Mesenchymal stem cell (in vitro differentiated cells and primary cell): ENCODE measurements around the gene IVD.

Experiments
- DNase-seq: peaks from one replicate; pipeline ENCODE4 v3.0.0-alpha.2; 2013
- H2AFZ ChIP-seq: one replicate; pipeline ENCODE4 v1.6.1; 2013; ENCODE audit warnings: low read depth, mild to moderate bottlenecking, control low read depth, inconsistent platforms, low read length, moderate library complexity
- H2AK5ac ChIP-seq: 2 replicates; pipeline ENCODE4 v1.6.1; 2013; ENCODE audit warnings: low read length, moderate library complexity, mild to moderate bottlenecking, inconsistent platforms; ENCODE audit not compliant: severe bottlenecking
- H2BK120ac ChIP-seq: one replicate; pipeline ENCODE4 v1.6.1; 2013; ENCODE audit warnings: low read depth, mild to moderate bottlenecking, inconsistent platforms, low read length, moderate library complexity
- H2BK12ac ChIP-seq, 2 experiments: one replicate each; pipeline ENCODE4 v1.6.1; 2013; ENCODE audit warnings: inconsistent platforms in 2 of 2, low read length in 2 of 2, mild to moderate bottlenecking in 2 of 2, moderate library complexity in 2 of 2, control low read depth in 1 of 2
- H2BK15ac ChIP-seq: one replicate; pipeline ENCODE4 v1.6.1; 2013; ENCODE audit warnings: mild to moderate bottlenecking, low read depth, inconsistent platforms; ENCODE audit not compliant: poor library complexity, severe bottlenecking
- H2BK5ac ChIP-seq: 2 replicates; pipeline ENCODE4 v1.6.1; 2013; ENCODE audit warnings: low read depth, mild to moderate bottlenecking, low read length, control low read depth, inconsistent platforms; ENCODE audit not compliant: poor library complexity, severe bottlenecking
- H3K14ac ChIP-seq, 2 experiments: one replicate each; pipeline ENCODE4 v1.6.1; 2013; ENCODE audit warnings: inconsistent platforms in 2 of 2, low read length in 2 of 2, control low read depth in 1 of 2, mild to moderate bottlenecking in 1 of 2, moderate library complexity in 1 of 2
- H3K18ac ChIP-seq, 2 experiments: one replicate each; pipeline ENCODE4 v1.6.1; 2013; ENCODE audit warnings: inconsistent platforms in 2 of 2, low read length in 2 of 2, control low read depth in 1 of 2, low read depth in 1 of 2, mild to moderate bottlenecking in 1 of 2
- H3K23ac ChIP-seq, 2 experiments: one replicate each; pipeline ENCODE4 v1.6.1; 2013; ENCODE audit warnings: inconsistent platforms in 2 of 2, low read length in 2 of 2, mild to moderate bottlenecking in 2 of 2, moderate library complexity in 2 of 2, control low read depth in 1 of 2
- H3K27ac ChIP-seq: 2 replicates; pipeline ENCODE4 v1.5.1; 2013; ENCODE audit warnings: mild to moderate bottlenecking, moderate library complexity, low read length, control low read depth, inconsistent platforms; ENCODE audit not compliant: poor library complexity, severe bottlenecking
- H3K27me3 ChIP-seq, 2 experiments: 2 replicates each; pipeline versions ENCODE4 v1.6.1 to v1.7.0; 2013; ENCODE audit warnings: low read length in 2 of 2, mild to moderate bottlenecking in 2 of 2, moderate library complexity in 2 of 2, control low read depth in 1 of 2, inconsistent platforms in 1 of 2; ENCODE audit not compliant: control insufficient read depth in 1 of 2, insufficient read depth in 1 of 2
- H3K36me3 ChIP-seq, 2 experiments: 2 replicates each; pipeline versions ENCODE4 v1.6.1 to v1.7.0; 2013; ENCODE audit warnings: low read length in 2 of 2, control low read depth in 1 of 2, inconsistent platforms in 1 of 2, low read depth in 1 of 2, mild to moderate bottlenecking in 1 of 2; ENCODE audit not compliant: insufficient read depth in 2 of 2, control insufficient read depth in 1 of 2
- H3K4ac ChIP-seq, 2 experiments: one replicate each; pipeline ENCODE4 v1.6.1; 2013; ENCODE audit warnings: inconsistent platforms in 2 of 2, low read length in 2 of 2, mild to moderate bottlenecking in 2 of 2, moderate library complexity in 2 of 2, control low read depth in 1 of 2, low read depth in 1 of 2
- H3K4me1 ChIP-seq: 2 replicates; pipeline ENCODE4 v1.6.1; 2013; ENCODE audit warnings: low read depth, low read length, control low read depth; ENCODE audit not compliant: control insufficient read depth, insufficient read depth
- H3K4me2 ChIP-seq: 2 replicates; pipeline ENCODE4 v1.6.1; 2013; ENCODE audit warnings: low read length, mild to moderate bottlenecking, inconsistent platforms; ENCODE audit not compliant: poor library complexity, severe bottlenecking
- H3K4me3 ChIP-seq, 2 experiments: 2 replicates each; pipeline versions ENCODE4 v1.5.1 to v1.7.0; 2013; ENCODE audit warnings: low read length in 2 of 2, mild to moderate bottlenecking in 2 of 2, control low read depth in 1 of 2, low read depth in 1 of 2; ENCODE audit not compliant: insufficient read depth in 1 of 2
- H3K79me1 ChIP-seq: replicated peaks from 2 replicates; pipeline ENCODE4 v1.6.1; 2013; ENCODE audit warnings: mild to moderate bottlenecking, control low read depth, low read length, inconsistent platforms; ENCODE audit not compliant: poor library complexity, severe bottlenecking
- H3K9ac ChIP-seq: 2 replicates; pipeline ENCODE4 v1.7.0; 2013; ENCODE audit warnings: mild to moderate bottlenecking, low read length, moderate library complexity
- H3K9me3 ChIP-seq: 2 replicates; pipeline ENCODE4 v1.7.0; 2013; ENCODE audit warnings: mild to moderate bottlenecking, low read length; ENCODE audit not compliant: control insufficient read depth
- H4K8ac ChIP-seq: one replicate; pipeline ENCODE4 v1.6.1; 2013; ENCODE audit warnings: inconsistent platforms, mild to moderate bottlenecking, low read length, moderate library complexity
- H4K91ac ChIP-seq: one replicate; pipeline ENCODE4 v1.6.1; 2013; ENCODE audit warnings: mild to moderate bottlenecking, low read length, inconsistent platforms
- WGBS: methylation state at CpG from one replicate; pipeline ENCODE4 v1.1.7; 2013; ENCODE audit warnings: mixed read lengths; 5-methylcytosine and 5-hydroxymethylcytosine counted together

The IVD gene

DNA sequence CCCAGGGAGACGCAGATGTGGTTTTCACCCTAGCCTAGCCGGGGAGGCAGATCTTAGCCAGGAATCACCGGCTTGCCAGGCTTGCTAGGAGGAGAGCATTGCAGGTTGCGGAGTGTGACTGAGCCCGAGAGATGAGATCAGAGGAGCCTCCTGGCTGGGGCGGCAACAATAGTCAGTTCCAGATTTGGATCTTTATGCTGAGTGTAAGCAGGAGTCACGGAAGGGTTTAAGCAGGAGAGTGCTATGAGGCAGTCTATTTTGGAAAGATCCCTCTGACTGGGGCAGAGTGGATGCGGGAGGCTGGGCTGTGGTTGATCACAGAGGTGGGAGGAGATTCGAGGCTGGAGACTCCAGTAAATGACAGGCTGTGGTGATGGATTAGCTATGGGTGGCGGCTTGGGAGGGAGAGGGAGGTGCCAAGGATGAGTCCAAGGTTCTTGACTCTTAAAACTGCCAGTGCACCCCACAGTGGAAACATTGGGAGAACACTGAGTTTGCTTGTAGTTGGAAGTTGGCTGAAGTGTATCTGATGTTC lies 24.7 kb downstream of the IVD start:
- no peak overlapping the region for H3K23ac ChIP-seq
- no peak overlapping the region for H2BK15ac ChIP-seq
- H3K14ac ChIP-seq: no peak overlapping the region
- no peak overlapping the region for H2AFZ ChIP-seq
- no peaks in the 10 kb centered on the region for H3K79me1 ChIP-seq
- H2AK5ac ChIP-seq: no peak overlapping the region
- H4K91ac ChIP-seq: no peak overlapping the region
- WGBS: 45% methylated on average over 10 of the region's 10 CpGs
- H3K36me3 ChIP-seq: no peaks in the 10 kb centered on the region
- peak overlapping the region in 1 of 2 experiments; percentile 1 for H3K4me3 ChIP-seq
- H2BK12ac ChIP-seq: no peak overlapping the region
- no peak overlapping the region for H2BK120ac ChIP-seq
- peak overlapping the region; percentile 25 for H3K9ac ChIP-seq
- H3K27ac ChIP-seq: no peak overlapping the region
- H3K27me3 ChIP-seq: peaks cover 26 to 58% of the 10 kb centered on the region in 2 experiments
- H4K8ac ChIP-seq: peak overlapping the region; percentile 29
- no peaks in the 10 kb centered on the region for H3K9me3 ChIP-seq
- no peak overlapping the region for H3K18ac ChIP-seq
- H2BK5ac ChIP-seq: no peak overlapping the region
- H3K4me2 ChIP-seq: no peak overlapping the region
- no peaks in the 10 kb centered on the region for H3K4me1 ChIP-seq
- H3K4ac ChIP-seq: no peak overlapping the region
- DNase-seq: no peak

DNA sequence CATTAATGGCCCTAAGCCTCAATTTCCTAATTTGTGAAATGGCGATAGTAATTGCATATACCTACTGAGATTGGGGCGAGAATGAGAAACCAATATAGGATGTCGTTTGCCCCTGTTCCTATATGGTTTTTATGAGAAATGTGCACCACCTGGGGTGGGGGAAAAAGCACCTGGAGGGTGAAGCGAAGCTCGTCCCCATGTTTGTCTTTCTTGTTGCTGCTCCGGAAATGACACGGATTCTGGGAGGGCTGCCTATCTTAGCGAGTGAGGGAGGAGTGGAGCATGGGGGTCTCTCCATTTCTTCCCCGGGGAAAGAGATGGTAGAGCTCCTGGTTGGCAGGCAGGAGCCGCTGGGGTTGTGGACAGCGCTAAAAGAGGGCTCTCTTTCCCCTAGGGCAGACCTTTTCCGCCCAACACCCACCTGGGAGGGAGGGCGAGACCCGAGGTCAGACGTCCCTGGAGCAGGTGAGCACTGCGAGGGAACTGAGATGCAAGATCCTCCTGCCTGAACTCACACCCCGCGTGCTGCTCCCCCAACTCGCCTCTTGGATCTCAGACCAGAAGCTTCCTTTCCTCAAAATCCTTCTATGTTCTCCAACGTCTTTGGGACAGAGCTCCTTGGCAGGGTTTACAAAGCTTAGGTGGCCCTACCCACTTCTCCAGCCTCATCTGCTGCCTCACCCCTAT lies 29.6 kb downstream of the IVD start:
- H2BK12ac ChIP-seq: no peak overlapping the region
- H2BK15ac ChIP-seq: no peak overlapping the region
- no peak overlapping the region for H3K27ac ChIP-seq
- no peak overlapping the region for H4K91ac ChIP-seq
- H3K79me1 ChIP-seq: no peaks in the 10 kb centered on the region
- H3K18ac ChIP-seq: no peak overlapping the region
- H3K4me3 ChIP-seq: no peak overlapping the region
- no peak overlapping the region for H2BK5ac ChIP-seq
- H2BK120ac ChIP-seq: no peak overlapping the region
- no peak overlapping the region for H3K23ac ChIP-seq
- H2AK5ac ChIP-seq: no peak overlapping the region
- peaks cover 27% of the 10 kb centered on the region for H3K4me1 ChIP-seq
- H3K36me3 ChIP-seq: no peaks in the 10 kb centered on the region
- no peak overlapping the region for H3K14ac ChIP-seq
- H3K4me2 ChIP-seq: no peak overlapping the region
- no peak overlapping the region for H2AFZ ChIP-seq
- no peaks in the 10 kb centered on the region for H3K9me3 ChIP-seq
- peaks cover 66 to 70% of the 10 kb centered on the region in 2 experiments for H3K27me3 ChIP-seq
- H3K4ac ChIP-seq: no peak overlapping the region
- no peak for DNase-seq
- no peak overlapping the region for H4K8ac ChIP-seq
- no peak overlapping the region for H3K9ac ChIP-seq
- 20% methylated on average over 19 of the region's 20 CpGs for WGBS

DNA sequence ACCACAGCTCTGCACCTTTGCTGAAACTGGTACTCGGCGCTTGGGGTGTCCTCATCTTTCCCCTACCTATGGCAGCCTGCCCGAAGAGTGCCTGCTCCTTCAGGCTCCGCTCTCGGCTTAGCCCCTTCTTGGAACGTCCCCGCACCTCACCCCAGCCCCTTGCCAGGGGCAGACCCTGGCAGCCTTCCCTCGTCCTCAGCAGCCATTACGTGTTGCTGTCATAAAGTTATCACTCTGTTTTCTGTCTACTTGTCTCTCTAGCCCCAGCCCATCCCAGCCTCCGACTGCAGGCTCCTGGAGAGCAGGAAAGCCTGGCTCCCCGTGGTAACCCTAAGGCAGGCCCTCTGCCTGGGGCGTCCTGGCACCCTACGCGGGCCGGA lies 30.1 kb downstream of the IVD start:
- Histone ChIP-seq H2AK5ac (no peak overlapping the region), H3K36me3 (no peaks in the 10 kb centered on the region), H2BK120ac (no peak overlapping the region), H3K14ac (no peak overlapping the region), H3K9ac (no peak overlapping the region), H3K9me3 (no peaks in the 10 kb centered on the region), H3K27me3 (peaks cover 65 to 66% of the 10 kb centered on the region in 2 experiments), H4K8ac (peak overlapping the region; percentile 83), H3K18ac (no peak overlapping the region), H2AFZ (no peak overlapping the region), H3K27ac (no peak overlapping the region), H2BK5ac (no peak overlapping the region), H3K23ac (peak overlapping the region in 1 of 2 experiments; percentile 46), H3K79me1 (no peaks in the 10 kb centered on the region), H2BK12ac (no peak overlapping the region), H3K4ac (no peak overlapping the region), H3K4me1 (peaks cover 27% of the 10 kb centered on the region), H3K4me3 (peak overlapping the region in 1 of 2 experiments; percentile 50), H2BK15ac (no peak overlapping the region), H3K4me2 (peak overlapping the region; percentile 87), H4K91ac (no peak overlapping the region)
- no peak for DNase-seq
- 9% methylated on average over 9 of the region's 15 CpGs for WGBS

DNA sequence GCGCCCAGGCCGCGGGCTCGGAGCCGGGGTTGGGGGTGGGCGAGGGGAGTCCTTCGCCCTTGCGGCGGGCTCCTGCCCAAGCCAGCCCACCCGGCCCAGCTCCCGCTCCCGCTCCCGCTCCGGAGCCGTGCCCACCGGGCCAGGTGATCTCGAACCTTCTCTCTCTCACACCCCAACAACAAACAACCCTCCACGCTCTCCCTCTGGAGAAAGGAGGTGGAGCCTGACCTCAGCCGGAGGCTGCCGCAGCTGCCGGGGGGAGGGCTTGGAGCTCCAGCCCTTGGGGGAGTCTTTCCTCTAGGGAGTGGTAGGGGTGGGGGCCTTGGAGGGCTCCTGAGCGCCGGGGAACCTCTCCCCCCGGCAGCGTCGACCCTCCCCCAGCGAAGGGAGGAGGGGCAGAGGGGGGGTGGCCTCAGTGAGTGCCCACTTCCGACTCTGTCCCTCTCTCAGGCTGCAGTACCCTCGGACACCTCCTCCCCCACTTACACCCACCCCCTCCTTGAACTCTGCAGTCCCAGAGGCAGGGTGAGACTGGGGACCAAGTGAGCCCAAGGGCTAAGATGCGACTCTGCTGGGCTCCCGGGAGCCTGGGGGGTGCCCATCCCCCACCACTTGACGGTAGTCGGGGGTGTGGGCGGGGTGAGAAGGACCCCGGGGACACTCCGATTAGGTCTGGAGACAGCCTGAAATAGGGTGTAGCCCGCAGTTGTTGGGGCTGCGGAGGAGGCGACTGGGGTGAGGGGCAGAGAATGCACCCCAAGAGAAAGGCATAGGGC lies 30.7 kb downstream of the IVD start:
- Histone ChIP-seq H2AFZ (peak overlapping the region; percentile 57), H2BK15ac (no peak overlapping the region), H3K79me1 (no peaks in the 10 kb centered on the region), H2BK5ac (no peak overlapping the region), H2BK120ac (peak overlapping the region; percentile 74), H4K91ac (peak overlapping the region; percentile 54), H2AK5ac (no peak overlapping the region), H3K14ac (peak overlapping the region in 1 of 2 experiments; percentile 3), H3K9me3 (no peaks in the 10 kb centered on the region), H3K27ac (no peak overlapping the region), H3K4me2 (peak overlapping the region; percentile 87), H3K36me3 (no peaks in the 10 kb centered on the region), H3K4me1 (peaks cover 27% of the 10 kb centered on the region), H3K9ac (peak overlapping the region; percentile 29), H3K4ac (no peak overlapping the region), H3K23ac (no peak overlapping the region), H3K4me3 (peak overlapping the region; percentile 50 to 70), H3K18ac (peak overlapping the region; percentile 5 to 67), H3K27me3 (peaks cover 64 to 66% of the 10 kb centered on the region in 2 experiments), H2BK12ac (peak overlapping the region in 1 of 2 experiments; percentile 2), H4K8ac (peak overlapping the region; percentile 83)
- 3% methylated on average over 22 of the region's 39 CpGs for WGBS
- no peak for DNase-seq
